Stimulated activated CD8-positive, alpha-beta memory T cell treated with anti-CD3 and anti-CD28 coated beads, Interleukin-2, amount 100 ng/mL, for 1 hour (primary cell): ENCODE results near the gene UBE2S.
A peak's percentile ranks its signal among the peaks of the same experiment; 100 is the strongest.
"Not testable (repeated sequence)": the region's sequence is repeated elsewhere in the genome, so short reads cannot be mapped to it uniquely, and the experiment has no call there.

Source experiments
- DNase-seq, 2 donors: peaks; one replicate each; pipeline ENCODE4 v3.0.0-alpha.2; 2020; ENCODE audit warnings: low read depth in 2 of 2

UBE2S gene

DNA sequence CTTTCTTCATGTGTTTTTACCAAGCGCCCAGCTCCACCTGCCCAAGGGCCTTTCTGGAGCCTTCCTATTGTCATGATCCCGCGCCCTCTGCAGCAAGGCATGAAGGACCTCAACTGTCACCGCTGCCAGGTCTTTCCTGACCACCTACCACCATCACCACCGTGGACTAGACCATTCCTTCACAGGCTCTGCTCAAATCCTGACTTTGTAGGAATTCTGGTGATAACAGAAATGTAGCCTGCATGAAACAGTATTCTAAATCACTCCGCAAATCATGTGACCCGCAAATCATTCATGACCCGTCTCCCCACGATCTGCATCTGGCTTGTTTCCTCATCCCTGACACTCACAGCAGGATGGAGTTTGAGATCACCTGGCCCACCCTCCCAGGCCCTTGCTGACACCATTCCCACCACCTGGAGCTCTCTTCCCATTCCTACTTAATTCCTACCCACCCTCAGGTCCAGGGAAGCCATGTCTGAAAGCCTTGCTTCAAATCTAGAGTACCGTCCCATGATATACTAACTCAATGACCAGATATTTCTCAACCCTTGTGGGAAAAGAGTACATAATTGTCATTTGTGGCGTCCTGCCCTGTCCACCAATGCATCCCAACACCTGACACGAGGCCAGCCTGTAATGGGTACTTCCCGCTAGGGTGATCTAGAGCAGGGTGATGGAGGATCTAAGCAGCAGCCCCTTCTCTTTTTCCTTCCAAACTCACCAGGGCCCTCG is 1.3 kb downstream of the UBE2S start:
- DNase-seq, result no peak

DNA sequence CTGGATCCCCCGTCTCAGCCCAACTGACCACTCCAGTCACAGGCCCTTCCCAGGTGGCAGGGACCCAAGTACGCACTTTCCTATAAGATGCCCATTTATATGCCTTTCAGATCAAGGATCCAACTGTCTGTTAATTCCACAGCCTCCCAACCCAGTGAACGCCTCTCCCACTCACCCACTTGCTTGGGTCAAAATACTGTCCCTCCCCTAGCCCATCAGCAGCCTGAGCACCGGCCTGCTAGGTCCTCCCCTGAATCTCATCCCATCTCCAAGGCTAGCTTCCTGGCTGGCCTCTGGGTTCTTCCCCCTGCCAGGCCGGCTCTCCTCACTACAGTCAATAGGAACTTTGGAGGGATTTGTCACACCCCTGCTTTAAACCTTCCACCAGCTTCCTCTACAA is 1.9 kb downstream of the UBE2S start:
- DNase-seq, result no peak

GRCh38 chr19:55402509-55402908 is 5.1 kb downstream of the UBE2S start:
- no peak for DNase-seq

GRCh38 chr19:55401390-55401789 is 6.2 kb downstream of the UBE2S start:
- DNase-seq, result not testable (repeated sequence)

- DNase-seq, result no peak
Measured at GRCh38 chr19:55400281-55401087, 7.1 kb downstream of the UBE2S start.

DNA sequence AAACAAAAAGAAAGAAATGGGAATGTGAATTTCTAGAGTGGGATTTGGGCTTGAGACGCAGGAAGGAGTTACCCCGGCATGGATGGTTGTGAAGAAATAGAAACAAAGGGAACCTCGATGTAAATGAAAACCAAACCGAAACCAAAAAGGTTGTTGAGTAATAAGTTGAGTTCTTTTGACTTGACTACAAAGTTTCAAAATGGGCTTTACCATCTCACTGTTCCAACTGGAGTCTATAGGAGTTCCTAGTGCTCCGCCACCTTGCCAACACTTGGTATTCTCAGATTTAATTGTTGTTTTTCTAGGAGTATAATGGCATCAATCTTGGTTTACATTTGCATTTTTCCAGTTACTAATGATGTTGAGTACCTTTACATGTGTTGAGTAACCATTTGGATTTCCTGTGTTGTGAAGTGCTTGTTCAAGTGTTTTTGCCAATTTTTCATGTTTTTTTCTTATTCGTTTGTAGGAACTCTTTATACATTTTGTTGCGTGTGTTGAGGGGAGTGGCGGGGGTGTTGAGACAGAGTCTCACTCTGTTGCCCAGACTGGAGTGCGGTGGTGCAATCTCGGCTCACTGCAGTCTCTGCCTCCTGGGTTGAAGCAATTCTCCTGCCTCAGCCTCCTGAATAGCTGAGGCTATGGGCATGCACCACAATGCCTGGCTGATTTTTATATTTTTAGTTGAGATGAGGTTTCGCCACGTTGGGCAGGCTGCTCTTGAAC is 9.2 kb downstream of the UBE2S start:
- DNase-seq, result no peak

GRCh38 chr19:55392820-55393761 is 14.5 kb downstream of the UBE2S start:
- no peak for DNase-seq

DNA sequence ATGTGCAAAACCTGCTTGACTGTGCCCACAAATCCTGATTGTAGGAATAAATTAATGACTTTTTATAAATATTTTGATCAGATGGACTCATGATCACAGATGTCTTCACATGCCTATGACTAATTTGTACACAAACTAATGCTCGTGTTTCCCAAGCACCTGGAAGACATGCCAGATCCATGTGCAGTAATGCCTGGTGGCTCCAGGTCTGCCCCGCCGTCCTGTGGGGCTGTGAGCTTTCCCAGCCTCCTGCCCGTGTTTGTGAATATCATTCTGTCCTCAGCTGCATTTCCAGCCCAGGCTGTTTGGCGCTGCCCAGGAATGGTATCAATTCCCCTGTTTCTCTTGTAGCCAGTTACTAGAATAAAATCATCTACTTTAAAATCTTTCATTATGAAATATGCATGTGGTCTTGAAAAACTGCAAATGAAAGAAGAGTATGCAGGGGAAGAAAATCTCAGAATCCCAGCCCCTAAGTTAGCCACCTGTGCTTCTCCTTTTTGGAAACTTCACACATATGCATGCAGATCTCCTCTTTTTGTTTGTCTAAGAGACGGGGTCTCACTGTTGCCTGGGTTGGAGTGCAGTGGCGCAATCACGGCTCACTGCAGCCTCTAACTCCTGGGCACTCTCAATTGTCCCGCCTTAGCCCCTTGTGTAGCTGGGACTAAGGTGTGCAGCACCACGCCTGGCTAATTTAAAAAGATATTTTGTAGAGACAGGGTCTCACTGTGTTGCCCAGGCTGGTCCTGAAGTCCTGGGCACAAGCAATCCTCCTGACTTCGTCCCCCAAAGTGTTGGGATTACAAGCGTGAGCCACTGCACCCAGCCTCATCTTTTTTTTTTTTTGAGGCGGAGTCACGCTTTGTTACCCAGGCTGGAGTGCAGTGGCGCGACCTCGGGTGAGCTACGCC is 15.6 kb downstream of the UBE2S start:
- DNase-seq, result no peak

DNA sequence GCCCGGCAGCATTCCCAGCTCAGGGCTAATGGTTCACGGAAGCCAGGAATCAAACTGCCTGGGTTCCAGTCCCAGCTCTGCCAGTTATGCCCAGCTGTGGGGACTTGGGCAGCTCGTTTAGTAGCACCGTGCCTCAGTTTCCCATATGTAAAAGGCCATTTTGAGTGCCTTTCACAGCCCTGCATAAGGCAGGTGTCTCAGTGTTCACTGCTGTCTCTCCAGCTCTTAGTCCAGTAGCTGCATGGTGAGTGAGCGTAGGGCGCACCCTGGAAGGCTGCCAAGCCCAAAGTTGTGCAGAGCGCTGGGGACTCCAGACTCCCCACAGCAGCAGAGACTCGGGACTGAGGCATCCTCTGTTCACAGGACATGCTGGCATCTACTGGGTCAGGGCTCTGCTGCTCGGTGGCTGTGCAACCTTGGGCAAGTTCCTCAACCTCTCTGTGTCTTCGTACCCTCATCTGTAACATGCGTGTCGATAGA is 16.4 kb downstream of the UBE2S start:
- no peak for DNase-seq

DNA sequence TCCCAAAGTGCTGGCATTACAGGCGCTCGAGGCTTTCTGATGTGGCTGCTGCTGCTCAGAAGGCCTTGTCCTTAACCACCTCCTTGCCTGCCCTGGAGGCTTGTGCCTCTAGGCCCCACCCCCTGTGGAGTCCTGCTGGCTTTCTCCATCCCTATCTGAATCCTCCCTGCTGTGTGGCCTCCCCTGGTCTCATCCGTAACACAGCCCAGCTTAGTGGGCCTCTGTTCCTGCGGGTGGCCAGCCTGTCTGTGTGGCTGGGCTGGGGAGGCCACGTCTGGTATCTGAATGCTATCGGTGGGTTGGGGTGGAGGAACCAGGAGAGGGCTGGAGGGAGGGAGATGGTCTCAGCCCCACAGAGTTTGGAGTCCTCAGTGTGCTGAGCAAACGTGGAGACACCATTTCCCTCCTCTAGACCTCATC is 17.1 kb downstream of the UBE2S start:
- DNase-seq, result no peak

DNA sequence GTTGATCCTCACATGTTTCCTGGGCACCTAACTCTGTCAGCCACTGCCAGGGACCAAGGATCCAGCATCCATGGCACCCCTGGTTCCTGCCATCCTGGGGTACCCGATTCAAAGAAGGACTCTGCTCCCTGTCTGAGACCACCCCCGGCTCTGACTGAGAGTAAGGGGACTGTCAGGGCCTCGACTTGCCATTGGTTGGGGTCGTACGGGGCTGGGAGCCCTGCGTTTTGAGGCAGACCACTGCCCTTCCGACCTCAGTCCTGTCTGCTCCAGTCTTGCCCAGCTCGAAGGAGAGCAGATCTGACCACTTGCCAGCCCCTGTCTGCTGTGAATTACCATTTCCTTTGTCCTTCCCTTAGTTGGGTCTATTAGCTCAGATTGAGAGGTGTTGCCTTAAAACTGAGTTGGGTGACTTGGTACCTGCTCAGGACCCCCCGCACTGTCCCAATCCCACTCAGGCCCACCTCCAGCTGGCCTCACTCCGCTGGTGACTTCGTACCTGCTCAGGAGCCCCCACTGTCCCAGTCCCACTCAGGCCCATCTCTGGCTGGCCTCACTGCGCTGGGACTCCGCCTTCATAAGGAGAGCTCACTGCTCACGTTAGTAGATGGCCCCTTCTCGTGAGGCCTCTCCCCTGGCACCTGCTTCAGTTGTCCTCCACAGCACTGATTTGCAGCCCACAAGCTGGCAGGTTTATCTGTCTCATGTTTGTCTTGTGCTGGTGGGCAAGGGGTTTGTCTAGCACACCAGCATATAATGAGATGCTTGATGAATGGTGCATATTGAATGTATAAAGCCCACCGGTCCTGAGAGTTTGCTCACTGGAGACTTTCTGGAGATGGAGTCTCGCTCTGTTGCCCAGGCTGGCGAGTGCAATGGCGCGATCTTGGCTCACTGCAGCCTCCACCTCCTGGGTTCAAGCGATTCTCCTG is 17.9 kb downstream of the UBE2S start:
- DNase-seq, result no peak

- DNase-seq, result no peak
Measured at GRCh38 chr19:55387736-55388497, 19.7 kb downstream of the UBE2S start.

- DNase-seq, result no peak
Measured at GRCh38 chr19:55386493-55386971, 21.1 kb downstream of the UBE2S start.

- DNase-seq, result peak; percentile 96
Measured at GRCh38 chr19:55385724-55386492, 21.7 kb downstream of the UBE2S start, which contains the start of gene RPL28. RPL28 (plus strand) TSS chr19:55385932; CDS start chr19:55386358, 426 bp downstream.

- DNase-seq, result peak; percentile 79 to 84
Measured at GRCh38 chr19:55384920-55385723, 22.5 kb downstream of the UBE2S start.
